ENCODE data around the gene FUT6.

Gene FUT6

DNA sequence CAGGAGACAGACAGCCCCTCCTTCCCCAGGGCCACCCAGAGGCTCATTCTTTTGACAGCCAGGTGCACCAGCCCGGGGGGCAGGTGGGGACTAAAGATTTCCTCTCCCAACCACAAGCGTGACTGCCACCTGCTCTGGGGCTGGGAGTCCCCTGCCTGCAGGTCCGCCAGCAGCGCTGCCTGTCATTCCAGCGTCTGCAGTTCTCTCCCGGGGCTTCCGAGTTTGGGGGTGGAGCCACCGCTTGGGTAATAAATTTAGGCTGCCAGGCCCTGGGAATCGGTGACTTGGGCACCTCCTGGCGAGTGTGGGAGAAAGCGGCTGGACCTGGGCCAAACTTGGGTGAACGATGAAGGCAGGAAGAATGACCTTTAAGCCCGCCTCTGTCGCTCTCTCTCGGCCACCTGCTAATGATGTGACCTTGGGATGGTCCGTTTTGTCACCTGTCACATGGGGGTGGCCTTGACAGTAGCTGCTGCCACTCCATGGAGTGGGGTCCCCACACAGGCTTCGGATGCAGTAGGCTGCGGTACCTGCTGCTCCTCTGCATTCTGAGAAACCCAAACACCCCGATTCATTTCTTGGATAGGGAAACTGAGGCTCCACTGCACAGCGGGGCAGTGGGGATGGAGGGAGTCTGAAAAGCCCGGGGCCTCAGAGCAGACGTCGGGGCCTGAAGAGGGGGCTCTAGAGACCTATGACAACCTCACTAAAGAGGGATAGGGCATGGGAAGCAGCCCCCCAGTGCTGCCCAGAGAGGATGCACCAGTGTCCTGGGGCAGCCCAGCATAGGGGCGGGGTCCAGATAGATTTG is 12.8 kb downstream of the FUT6 start:
- TF ChIP-seq POLR2A (IDR thresholded peaks at IDR 0.05; ENCODE audit: extremely low read depth, insufficient read length) (no peak), MYC (IDR thresholded peaks at IDR 0.05; ENCODE audit: low read depth, low read length) (no peak), CTCF (IDR thresholded peaks at IDR 0.05; ENCODE audit: low read depth, low read length) (no peak), MAX (IDR thresholded peaks at IDR 0.05; ENCODE audit: low read depth, low read length) (no peak)
- no peak overlapping the region for H3K4me3 ChIP-seq (ENCODE audit: low read depth, low read length)
- DNase-seq (ENCODE audit: low read depth) = peak; percentile 40

DNA sequence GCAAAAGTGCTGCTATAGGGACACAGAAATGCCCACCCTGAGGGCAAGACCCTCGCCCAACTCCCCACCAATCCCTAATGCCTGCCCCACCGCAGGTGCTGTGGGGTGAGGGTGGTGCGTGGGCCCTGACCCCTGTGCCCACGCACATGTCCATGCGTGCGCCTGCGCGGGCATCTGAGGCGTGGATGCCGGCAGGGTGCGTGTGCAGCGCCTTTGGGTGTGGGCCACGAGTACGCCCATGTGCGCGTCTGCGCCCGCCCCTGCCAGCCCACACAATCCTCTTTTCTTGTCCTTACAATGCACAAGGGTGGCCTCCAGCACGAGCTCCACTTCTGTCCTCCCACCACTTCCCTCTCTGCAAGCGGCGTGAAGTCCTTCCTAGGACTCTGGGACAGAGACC is 14.3 kb downstream of the FUT6 start:
- TF ChIP-seq MAX (IDR thresholded peaks at IDR 0.05; ENCODE audit: low read depth, low read length) = no peak
- TF ChIP-seq CTCF (IDR thresholded peaks at IDR 0.05; ENCODE audit: low read depth, low read length) = no peak
- no peak for TF ChIP-seq MYC (IDR thresholded peaks at IDR 0.05; ENCODE audit: low read depth, low read length)
- no peak for TF ChIP-seq POLR2A (IDR thresholded peaks at IDR 0.05; ENCODE audit: extremely low read depth, insufficient read length)

GRCh38 chr19:5824751-5825150 is 14.8 kb downstream of the FUT6 start:
- no peak overlapping the region for H3K4me3 ChIP-seq (ENCODE audit: low read depth, low read length)
- DNase-seq (ENCODE audit: low read depth) = no peak
- TF ChIP-seq CTCF (IDR thresholded peaks at IDR 0.05; ENCODE audit: low read depth, low read length) (no peak), MYC (IDR thresholded peaks at IDR 0.05; ENCODE audit: low read depth, low read length) (no peak), MAX (IDR thresholded peaks at IDR 0.05; ENCODE audit: low read depth, low read length) (no peak), POLR2A (IDR thresholded peaks at IDR 0.05; ENCODE audit: extremely low read depth, insufficient read length) (no peak)

More for the DNA sequence above, 14.3 kb downstream of the FUT6 start:
- no peak overlapping the region for H3K4me3 ChIP-seq (ENCODE audit: low read depth, low read length)
- DNase-seq (ENCODE audit: low read depth) = no peak

DNA sequence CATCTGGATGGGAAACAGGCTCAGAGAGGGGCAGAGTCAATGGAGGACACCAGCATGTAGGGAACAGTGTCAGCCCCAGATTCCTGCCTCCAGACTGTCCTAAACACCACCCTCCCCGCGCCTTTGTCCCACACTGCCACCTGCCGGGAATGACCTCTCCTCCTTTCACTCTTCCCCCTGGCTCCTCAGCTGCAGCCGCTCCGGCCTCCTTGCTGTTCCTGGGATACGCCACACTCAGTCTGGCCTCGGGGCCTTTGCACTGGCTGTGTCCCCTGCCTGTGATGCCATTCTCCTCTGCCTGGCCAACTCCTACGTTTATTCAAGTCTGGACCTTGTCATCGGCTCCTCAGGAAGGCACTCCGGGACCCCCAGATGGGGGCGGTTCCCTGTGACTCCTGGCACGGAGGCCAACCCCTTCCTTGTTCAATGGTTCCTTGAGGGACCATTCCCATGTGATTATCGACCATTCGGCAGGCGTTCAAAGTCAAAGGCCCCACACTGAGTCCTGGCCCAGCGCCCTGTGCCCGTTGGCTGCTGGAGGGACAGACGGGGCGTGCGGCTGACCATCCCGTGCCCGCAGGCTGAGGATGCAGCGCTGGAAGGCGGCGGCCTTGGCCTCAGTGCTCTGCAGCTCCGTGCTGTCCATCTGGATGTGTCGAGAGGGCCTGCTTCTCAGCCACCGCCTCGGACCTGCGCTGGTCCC is 15.8 kb downstream of the FUT6 start:
- TF ChIP-seq POLR2A (IDR thresholded peaks at IDR 0.05; ENCODE audit: extremely low read depth, insufficient read length) (no peak), MYC (IDR thresholded peaks at IDR 0.05; ENCODE audit: low read depth, low read length) (no peak), MAX (IDR thresholded peaks at IDR 0.05; ENCODE audit: low read depth, low read length) (no peak), CTCF (IDR thresholded peaks at IDR 0.05; ENCODE audit: low read depth, low read length) (peak; percentile 21)
- no peak overlapping the region for H3K4me3 ChIP-seq (ENCODE audit: low read depth, low read length)
- DNase-seq (ENCODE audit: low read depth) = peak; percentile 38

GRCh38 chr19:5822181-5822844 is 17.2 kb downstream of the FUT6 start:
- no peak overlapping the region for H3K4me3 ChIP-seq (ENCODE audit: low read depth, low read length)
- TF ChIP-seq MYC (IDR thresholded peaks at IDR 0.05; ENCODE audit: low read depth, low read length) (no peak), MAX (IDR thresholded peaks at IDR 0.05; ENCODE audit: low read depth, low read length) (no peak), POLR2A (IDR thresholded peaks at IDR 0.05; ENCODE audit: extremely low read depth, insufficient read length) (no peak), CTCF (IDR thresholded peaks at IDR 0.05; ENCODE audit: low read depth, low read length) (no peak)
- no peak for DNase-seq (ENCODE audit: low read depth)
